Myometrial cell (primary cell): Measurements from ENCODE around the gene MUTYH. TPM values are rescaled to one million over a fixed set of nuclear protein-coding genes. Genes with fewer than 3 reads are reported as not detected.

Experiments used
- total RNA-seq: library from RNA; depleted of rRNA; stranded (reverse); fragments of >200 nt; gene quantifications from 2 replicates; pipeline ENCODE4 v1.2.3, GENCODE V29; 2015

Gene MUTYH
- total RNA-seq: 16.7 and 25.9 TPM in 2 replicates

DNA sequence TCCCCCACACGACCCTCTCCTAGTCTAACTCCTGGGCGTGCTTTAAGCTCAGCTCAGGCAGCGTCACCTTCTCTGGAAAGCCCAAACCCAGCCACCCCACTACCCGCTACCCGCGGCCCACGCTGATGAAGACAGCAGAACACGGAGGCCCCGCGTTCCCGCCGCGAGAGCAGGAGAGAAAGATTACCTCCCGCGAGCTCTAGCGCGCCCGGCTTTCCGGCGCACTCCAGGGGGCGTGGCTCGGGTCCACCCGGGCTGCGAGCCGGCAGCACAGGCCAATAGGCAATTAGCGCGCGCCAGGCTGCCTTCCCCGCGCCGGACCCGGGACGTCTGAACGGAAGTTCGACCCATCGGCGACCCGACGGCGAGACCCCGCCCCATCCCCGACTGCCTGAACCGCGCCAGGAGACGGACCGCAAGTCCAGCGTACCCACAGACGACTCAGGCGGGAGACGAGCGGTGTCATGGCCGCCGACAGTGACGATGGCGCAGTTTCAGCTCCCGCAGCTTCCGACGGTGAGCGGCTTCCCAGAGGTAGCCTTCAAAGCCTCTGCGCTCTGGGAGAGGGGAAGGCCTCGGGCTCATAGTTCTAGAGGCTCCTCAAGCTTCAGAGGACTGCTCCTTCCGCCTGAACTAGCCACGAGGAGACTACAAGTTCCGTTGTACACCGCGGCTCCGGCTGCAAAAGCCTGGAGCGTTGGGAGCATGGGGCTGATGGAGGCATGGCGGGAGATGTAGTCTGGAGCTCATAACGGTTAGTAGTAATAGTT is at the start of gene MUTYH, which contains the start of gene TOE1:
TSS of gene MUTYH (minus strand) at position 652 of the 770 bp plus-strand sequence. CDS start 5,935 bp downstream, outside the sequence.
TSS of gene TOE1 (plus strand) at position 382 of the 770 bp plus-strand sequence. CDS start at position 465, 83 bp downstream.

DNA sequence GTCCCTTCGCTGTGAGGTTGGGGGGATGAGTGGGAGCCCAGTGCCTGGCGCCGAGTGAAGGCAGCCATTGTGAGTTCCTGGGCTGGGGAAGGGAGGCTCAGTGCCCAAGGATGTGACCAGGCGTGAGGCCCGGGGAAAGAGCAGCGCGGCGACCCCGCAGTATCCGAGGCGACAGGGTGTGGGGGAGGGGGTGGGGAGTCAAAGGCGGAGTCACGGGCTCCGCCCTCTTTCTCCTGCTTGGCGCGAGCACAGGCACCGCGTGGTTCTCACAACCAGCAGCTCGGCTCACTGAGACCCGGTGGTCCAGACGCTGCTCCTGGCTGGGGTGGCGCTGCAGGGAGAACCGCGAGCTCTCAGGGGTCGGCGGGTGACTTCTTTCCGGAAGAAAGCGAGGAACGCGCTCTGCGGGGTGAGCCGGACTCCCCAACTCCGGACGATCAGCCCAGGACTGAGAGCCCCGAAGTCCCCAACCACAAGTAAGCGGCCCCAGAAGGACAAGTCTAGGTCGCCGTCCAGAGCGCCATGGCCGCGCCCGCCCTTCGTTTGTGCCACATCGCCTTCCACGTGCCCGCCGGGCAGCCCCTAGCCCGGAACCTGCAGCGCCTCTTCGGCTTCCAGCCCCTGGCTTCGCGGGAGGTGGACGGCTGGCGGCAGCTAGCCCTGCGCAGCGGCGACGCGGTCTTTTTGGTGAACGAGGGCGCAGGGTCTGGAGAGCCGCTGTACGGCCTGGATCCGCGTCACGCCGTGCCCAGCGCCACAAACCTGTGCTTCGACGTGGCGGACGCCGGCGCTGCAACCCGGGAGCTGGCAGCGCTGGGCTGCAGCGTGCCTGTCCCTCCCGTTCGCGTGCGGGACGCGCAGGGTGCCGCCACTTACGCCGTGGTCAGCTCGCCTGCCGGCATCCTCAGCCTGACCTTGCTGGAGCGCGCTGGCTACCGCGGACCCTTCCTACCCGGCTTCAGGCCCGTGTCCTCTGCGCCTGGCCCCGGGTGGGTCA is 13.3 kb downstream of the MUTYH start, which contains the start of gene HPDL:
TSS of gene HPDL (plus strand) at position 269 of the 997 bp plus-strand sequence. CDS start at position 523, 254 bp downstream.

Other genes starting within 250 kb of the MUTYH start
- 0.29 TPM in 1 of 2 replicates, not detected in the other for gene ZSWIM5, start 133.8 kb downstream of the MUTYH start, total RNA-seq
- 3.4 and 5.2 TPM in 2 replicates for gene HPDL, start 13.5 kb downstream of the MUTYH start, total RNA-seq
- 7.6 and 14.4 TPM in 2 replicates for gene TOE1, start 270 bp downstream of the MUTYH start, total RNA-seq
- 0.53 and 2.0 TPM in 2 replicates for gene TESK2, start 150.7 kb upstream of the MUTYH start, total RNA-seq
- 3.5 and 5.8 TPM in 2 replicates for gene CCDC163, start 159.6 kb upstream of the MUTYH start, total RNA-seq
- 4.0 and 11.3 TPM in 2 replicates for gene MMACHC, start 159.9 kb upstream of the MUTYH start, total RNA-seq
- gene PRDX1, start 181.4 kb upstream of the MUTYH start, total RNA-seq: 677 and 840 TPM in 2 replicates
- 123 and 147 TPM in 2 replicates for gene AKR1A1, start 210.4 kb upstream of the MUTYH start, total RNA-seq
- gene NASP, start 243.6 kb upstream of the MUTYH start, total RNA-seq: 34.3 and 54.8 TPM in 2 replicates